Stimulated activated CD8-positive, alpha-beta memory T cell treated with anti-CD3 and anti-CD28 coated beads, Interleukin-15, amount 100 ng/mL, for 24 hours (primary cell): ENCODE data around the gene MSH3.
"Not testable (repeated sequence)": the region's sequence is repeated elsewhere in the genome, so short reads cannot be mapped to it uniquely, and the experiment has no call there.

ENCODE experiments used
- DNase-seq: peaks from one replicate; pipeline ENCODE4 v3.0.0-alpha.2; 2020; ENCODE audit warnings: low read depth

The MSH3 gene

GRCh38 chr5:80706835-80707447, 52.5 kb downstream of the MSH3 start:
- DNase-seq = no peak

- no peak for DNase-seq
These were observed 53.2 kb downstream of the MSH3 start for GRCh38 chr5:80707645-80708044.

GRCh38 chr5:80711216-80711615, 56.8 kb downstream of the MSH3 start:
- DNase-seq = no peak

GRCh38 chr5:80711938-80712337, 57.5 kb downstream of the MSH3 start:
- DNase-seq = no peak

GRCh38 chr5:80712919-80713318, 58.5 kb downstream of the MSH3 start:
- DNase-seq = no peak

- DNase-seq = no peak
These were observed 59.2 kb downstream of the MSH3 start for GRCh38 chr5:80713631-80714030.

- DNase-seq = no peak
These were observed 60.3 kb downstream of the MSH3 start for GRCh38 chr5:80714570-80715298.

- no peak for DNase-seq
These were observed 61.4 kb downstream of the MSH3 start for GRCh38 chr5:80715887-80716286.

- DNase-seq = no peak
These were observed 65.7 kb downstream of the MSH3 start for GRCh38 chr5:80720181-80720580.

GRCh38 chr5:80722916-80723315, 68.5 kb downstream of the MSH3 start:
- no peak for DNase-seq

GRCh38 chr5:80725446-80725845, 71.0 kb downstream of the MSH3 start:
- DNase-seq = no peak

GRCh38 chr5:80736730-80737129, 82.3 kb downstream of the MSH3 start:
- no peak for DNase-seq

GRCh38 chr5:80738466-80738865, 84.0 kb downstream of the MSH3 start:
- no peak for DNase-seq

GRCh38 chr5:80739057-80739456, 84.6 kb downstream of the MSH3 start:
- no peak for DNase-seq

GRCh38 chr5:80739496-80739895, 85.0 kb downstream of the MSH3 start:
- DNase-seq = no peak

GRCh38 chr5:80739898-80740297, 85.4 kb downstream of the MSH3 start:
- DNase-seq = no peak

- not testable (repeated sequence) for DNase-seq
These were observed 86.0 kb downstream of the MSH3 start for GRCh38 chr5:80740488-80740887.

GRCh38 chr5:80740999-80741398, 86.5 kb downstream of the MSH3 start:
- no peak for DNase-seq

GRCh38 chr5:80744149-80744548, 89.7 kb downstream of the MSH3 start:
- no peak for DNase-seq

- DNase-seq = no peak
These were observed 91.0 kb downstream of the MSH3 start for GRCh38 chr5:80745490-80745889.

- no peak for DNase-seq
These were observed 93.5 kb downstream of the MSH3 start for GRCh38 chr5:80747922-80748321.

- no peak for DNase-seq
These were observed 98.0 kb downstream of the MSH3 start for GRCh38 chr5:80752427-80752826.

GRCh38 chr5:80753712-80754111, 99.3 kb downstream of the MSH3 start:
- no peak for DNase-seq

GRCh38 chr5:80754900-80755299, 100.4 kb downstream of the MSH3 start:
- no peak for DNase-seq
